GM21723 (cell line): ENCODE measurements around the gene MGAM2.

Source experiments
- ATAC-seq: cut with Tn5 transposase; IDR thresholded peaks from one replicate; pipeline ENCODE4 v1.9.1; 2021; ENCODE audit warnings: mild to moderate bottlenecking, moderate library complexity; ENCODE audit not compliant: unreplicated experiment

MGAM2 gene

DNA sequence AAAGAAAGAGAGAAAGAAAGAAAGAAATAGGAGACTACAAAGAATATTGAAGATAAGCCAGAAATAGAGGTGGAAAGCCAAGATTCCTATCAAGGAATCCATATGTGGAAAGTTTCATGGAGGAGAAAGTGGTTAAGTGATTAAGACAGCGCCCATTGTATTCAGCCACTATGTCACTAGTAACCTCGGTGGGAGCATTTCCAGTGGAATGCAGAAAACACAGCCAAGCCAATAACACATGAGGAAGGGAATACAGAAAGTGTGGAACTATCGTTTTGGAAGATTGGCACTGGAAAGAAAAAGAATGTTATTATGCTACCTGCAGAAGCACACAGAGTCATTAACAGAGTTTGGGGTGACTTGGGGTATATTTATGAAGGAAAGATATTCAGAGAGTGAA, 2.7 kb downstream of the MGAM2 start:
- ATAC-seq: no peak

DNA sequence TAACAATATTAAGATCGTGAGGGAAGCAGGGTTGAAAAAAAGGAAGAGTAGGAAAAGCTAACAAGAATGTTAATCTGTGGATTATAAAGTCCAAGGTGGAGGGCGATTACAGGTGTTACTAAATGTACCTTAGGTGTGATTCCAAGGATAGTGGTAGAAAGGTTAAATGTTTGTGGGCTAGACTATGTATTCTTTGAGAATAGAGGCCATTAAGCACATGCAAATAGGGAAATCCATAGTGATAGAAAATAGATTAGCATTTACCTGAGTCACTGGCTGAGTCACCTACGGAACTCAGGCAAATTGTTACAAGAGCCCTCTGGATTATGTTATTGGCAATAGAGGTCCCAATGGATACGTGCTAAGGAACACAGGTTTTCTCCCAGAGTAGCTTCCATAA, 9.0 kb downstream of the MGAM2 start:
- ATAC-seq: no peak

DNA sequence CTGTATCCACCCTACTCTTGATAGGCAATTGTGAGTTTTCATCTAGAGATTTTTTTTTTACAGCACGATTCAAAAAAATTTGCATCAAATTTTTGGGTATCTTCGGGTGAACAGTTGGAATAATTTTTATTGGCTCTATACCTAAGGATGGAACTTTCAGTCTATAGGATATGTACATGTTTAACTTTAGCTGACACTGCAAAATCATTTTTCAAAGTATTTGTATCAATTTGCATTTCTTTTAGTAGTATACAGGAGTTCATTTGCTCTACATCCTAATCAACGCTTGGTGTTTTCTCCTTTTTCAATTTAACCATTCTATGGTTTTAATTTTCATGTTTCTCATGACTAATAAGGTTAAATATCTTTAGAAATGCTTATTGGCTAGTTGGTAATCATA, 11.7 kb downstream of the MGAM2 start:
- ATAC-seq: no peak

DNA sequence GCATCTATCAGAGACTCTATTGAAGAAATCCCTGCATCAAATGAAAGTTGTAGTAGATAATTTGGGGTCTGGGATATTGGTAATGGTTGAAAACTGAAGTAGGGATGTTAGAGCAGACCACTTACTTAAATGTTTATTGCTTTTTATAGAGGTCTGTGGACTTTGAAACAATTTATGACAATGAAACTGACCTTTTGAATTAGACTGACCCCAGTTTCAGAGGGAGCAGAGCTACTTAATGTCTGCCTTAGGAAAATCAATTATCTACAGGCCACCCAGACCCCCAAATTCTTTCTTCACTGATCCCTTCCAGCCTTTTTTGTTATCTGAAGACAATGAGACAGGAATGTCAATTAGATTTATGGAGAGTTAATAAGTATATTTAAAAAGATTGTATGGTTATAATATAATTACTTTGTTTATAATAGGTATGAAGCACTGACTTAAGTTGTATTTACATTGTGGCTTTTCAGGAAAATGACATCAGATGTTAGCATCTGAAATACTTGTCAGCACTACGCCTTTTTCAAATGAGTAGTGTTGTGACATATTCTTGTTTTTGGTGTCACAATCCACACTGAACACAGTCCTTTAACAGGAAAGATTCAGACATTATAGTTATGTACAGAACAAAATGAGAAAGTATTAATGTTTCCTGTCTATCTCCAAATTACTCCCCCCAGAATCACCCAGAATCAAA, 13.9 kb downstream of the MGAM2 start:
- ATAC-seq: no peak

DNA sequence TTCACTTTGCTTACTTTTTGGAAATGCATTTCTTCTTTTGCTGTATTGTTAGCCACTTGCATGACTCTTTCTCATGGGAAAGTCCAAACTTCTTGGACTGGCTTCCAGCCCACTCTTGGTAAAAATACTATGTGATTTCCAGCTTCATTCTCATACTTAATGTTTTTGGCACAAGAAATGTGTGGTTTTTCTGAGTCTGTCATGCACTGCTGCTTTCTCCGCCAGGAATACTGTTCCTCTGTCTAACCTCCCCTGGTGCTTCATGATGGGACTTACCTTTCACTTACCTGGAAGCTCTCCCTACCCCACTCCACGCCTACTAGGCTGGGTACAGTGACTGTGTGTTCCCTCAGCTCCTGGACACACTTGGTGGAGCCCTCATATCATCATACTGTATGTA, 18.7 kb downstream of the MGAM2 start:
- no peak for ATAC-seq

DNA sequence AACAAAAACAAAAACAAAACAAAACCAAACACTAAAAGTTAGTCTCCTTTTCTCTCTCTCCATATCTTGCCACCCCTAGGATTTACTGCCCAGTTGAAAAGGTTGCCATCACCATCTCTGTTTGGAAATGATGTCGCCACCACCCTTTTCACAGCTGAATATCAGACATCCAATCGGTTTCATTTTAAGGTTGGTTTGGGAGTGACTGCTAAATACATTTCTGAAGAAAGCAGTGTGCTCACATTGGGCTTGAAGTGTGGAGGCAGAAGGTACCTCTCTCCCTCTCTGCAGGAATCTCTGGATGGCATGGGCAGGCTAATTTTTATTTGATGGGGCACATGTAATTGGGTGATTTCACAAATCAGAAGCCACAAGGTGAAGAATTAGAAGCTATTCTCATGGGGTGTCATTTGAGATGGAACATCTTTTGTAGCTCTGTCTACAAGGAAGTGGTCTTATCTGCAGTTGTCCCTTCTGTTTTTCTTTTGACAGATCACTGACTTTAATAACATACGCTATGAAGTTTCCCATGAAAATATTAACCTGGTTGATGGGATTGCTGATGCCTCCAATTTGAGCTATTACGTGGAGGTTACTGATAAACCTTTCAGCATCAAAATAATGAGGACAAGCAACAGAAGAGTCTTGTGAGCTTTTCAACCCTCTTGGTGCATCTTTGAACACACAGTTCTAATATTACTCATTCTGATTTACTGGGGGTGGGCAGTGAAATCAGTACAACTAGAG, 20.1 kb downstream of the MGAM2 start:
- no peak for ATAC-seq

DNA sequence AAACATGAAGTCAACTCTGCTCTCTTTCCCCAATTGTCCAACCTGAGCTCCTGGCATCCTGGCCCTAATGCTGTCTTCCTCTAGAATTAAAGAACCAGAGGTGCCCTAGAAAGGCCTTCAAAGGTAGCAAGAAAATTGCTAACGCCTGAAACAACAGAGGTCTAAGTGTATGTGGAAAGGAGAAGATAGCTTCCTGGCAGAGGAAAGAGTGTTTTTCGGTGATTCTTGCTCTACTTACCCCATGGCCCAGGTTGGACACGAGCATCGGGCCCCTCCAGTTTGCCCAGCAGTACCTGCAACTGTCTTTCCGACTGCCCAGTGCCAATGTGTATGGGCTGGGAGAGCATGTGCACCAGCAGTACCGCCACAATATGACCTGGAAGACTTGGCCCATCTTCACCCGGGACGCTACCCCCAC, 22.2 kb downstream of the MGAM2 start:
- no peak for ATAC-seq

DNA sequence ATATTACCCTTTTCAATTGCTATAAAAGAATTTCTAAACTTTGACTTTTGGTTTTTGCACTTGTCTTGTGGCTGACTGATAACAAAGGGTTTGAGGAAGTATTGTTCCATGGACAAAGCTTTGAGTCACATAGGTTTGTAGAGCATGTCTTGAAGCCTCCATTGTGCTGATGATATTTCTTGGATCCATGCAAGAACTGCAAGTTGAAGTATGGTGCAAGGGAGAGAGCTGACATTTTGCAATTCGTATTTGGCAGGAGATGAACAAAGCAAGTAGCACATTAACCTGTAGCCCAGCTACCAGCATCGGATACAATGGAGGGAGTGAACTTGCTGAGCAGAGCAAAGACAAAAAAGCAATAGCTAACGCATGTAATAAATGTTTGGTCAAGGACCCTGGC, 23.4 kb downstream of the MGAM2 start:
- no peak for ATAC-seq

DNA sequence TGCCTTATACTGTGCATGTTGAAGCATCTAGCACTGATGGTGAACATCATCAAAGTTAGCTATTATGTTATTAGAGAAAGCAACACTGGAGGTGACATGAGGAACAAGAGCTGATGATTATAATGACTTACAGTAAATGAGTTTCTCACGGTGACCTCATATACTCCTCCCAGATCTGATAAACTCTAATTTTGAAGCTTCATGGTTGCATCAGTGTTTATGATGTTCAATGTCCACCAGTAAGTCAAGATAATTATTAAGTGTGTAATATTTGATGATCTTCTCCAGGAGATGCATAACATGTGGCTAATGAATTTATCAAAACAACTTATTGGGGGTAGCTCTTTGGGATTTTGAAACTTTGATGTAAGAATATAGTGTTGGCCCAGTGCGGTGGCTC, 27.5 kb downstream of the MGAM2 start:
- ATAC-seq: no peak

DNA sequence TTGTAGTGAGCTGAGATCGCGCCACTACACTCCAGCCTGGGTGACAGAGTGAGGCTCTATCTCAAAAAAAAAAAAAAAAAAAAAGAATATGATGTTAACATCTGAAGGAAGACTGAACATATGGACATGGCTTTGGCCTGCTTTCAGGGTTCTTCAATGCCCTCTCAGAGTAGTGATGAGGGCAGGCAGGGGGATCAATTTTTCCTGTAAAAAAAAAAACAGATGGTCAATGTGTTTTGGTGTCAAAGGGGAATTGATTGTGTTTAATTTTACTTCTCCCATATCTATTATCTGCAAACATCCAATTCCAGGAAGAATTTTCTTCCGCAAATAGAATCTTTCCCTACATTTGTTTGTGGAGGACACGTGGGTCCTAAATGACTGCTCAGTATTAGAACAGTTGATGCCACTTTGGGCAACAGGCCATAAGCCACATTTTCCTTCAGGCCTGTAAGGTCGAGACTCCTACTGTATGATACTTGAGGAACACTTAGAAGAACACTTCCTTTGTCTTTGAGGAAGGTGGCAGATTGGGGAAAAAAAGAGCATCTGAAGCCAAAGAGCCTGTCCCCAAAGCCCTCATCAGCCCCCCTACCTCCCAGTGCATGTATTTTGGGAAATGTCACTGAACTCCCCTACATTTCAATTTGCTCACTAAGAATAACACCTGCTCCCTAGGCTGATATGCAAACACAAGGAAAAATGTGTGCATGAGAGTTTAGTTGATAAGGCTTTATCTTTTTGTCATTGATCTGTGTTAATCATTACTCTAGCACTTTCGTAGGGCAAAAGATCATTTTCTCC, 28.3 kb downstream of the MGAM2 start:
- ATAC-seq: no peak

DNA sequence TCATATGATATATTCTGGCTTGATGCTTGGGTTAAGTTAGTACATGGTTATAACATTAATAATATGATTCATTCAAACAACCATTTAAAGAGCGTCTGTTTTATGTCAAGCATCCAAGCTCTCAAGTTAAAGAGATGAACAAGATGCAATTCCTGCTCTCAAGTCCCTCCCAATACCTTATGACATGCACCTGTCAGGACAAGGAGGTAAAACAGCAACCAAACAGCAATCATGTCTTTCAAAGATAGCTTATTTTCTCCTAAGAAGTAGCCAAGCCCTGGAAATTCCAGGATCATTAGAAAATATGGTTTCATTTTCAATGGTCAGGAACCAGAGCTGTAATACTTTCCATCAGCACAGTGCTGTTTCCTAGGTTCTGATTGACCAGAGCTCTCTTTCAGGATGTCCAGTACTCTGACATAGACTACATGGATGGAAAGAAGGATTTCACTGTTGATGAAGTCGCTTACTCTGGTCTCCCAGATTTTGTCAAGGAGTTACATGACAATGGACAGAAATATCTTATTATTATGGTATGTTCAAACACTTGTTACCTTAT, 29.0 kb downstream of the MGAM2 start:
- ATAC-seq: no peak

DNA sequence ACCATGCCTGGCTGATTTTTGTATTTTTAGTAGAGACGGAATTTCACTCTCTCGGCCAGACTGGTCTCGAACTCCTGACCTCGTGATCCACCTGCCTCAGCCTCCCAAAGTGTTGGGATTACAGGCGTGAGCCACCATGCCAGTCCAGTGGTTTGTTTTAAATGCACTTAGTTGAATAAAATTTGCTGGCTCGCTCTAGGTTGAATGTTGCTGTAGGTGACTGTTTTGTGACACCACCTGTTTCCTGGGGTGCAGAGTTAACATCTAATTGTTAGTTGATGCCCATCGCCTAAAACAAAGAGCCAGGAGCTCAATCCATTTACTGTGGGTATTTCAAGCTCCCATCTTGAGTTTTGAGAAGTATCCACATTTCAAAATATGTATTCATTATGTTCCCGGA, 31.2 kb downstream of the MGAM2 start:
- no peak for ATAC-seq

DNA sequence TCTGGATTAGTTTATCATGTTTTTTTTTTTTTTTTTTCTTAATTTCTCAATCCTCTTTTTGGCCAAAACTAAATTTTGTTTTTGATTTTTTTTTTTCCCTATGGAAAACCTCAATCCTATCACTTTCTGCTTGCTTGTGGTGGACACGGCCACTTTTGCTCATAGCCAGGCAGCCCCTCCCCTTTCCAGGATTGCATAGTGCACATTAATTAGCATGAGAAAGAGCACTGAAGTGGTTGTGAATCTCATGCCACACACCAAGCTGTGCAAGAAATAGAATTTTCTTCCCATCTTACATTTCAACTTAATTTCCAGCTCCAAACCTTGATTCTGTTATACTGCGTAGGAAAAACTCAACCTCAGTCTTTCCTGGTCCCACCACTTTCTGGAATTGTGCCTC, 34.6 kb downstream of the MGAM2 start:
- no peak for ATAC-seq

DNA sequence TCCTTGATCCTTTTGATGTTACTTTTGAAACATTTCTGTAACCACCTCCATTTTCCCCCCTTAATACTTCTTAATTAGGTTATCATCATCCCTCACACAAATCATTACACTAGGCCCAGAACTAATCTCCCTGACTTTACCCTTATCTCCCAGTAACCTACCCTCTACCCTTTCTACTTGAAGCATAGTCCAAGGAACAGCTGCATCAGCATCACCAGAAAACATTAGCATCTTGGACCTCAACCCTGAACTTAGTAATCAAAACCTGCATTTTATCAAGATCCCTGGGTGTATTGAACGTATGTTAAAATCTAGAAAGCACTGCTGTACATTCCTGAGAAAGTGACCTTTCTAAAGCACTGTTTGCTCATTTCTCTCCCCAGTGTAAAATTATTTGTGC, 38.8 kb downstream of the MGAM2 start:
- ATAC-seq: no peak

DNA sequence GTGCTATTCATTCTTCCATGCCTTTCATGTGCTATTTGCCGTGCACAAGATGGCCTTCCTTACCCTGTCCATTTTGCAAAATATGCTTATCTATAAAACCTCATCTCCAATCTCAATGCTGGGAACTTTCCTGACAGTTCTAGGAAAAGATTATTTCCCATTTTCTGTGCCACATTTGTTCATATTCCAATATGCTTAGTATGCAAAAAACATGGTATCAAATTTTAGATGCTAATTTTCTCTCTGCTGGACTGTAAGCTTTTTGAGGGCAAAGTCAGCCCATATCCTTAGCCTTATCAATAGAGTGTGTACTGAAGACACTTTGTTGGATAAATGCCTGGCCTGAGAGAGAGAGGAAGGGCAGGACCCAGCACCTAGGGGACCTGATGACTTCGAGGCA, 39.4 kb downstream of the MGAM2 start:
- no peak for ATAC-seq

DNA sequence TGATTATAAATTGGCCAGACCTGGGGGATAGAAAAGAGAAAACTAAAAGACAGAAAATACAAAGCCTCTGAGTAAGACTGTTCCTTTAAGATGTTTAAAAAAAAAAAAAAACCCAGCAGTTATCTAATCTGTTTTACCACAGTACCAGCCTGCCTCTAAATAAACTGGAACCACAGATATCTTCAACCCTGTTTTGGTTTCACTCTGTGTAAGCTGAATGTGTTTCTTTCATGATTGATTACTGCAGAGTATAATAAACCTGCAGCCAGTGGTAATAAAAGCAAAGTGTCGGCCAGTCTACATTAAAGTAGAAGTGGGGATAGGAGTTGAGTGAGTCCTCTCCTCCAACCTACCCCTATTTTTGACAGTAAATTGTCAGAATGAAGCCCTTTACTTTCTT, 40.6 kb downstream of the MGAM2 start:
- peak; percentile 64 for ATAC-seq

DNA sequence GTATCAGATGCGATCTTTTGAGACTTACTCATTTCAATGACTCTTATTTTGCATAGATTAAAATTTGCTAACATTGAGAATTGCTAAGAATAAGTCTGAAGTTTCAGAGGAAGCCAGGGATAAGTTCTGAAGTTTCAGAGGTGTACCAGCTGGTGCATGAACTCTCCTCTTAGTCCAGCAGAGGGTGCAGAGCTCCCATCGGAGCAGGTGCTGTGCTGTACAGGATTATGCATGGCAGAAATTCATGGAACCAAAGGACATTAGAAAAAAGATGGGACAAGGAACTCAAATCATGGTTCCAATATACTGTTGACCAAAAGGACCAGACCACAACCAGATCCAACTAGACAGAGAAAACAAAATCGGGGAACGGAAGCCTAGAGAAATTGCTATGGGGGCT, 41.9 kb downstream of the MGAM2 start:
- ATAC-seq: peak; percentile 78

DNA sequence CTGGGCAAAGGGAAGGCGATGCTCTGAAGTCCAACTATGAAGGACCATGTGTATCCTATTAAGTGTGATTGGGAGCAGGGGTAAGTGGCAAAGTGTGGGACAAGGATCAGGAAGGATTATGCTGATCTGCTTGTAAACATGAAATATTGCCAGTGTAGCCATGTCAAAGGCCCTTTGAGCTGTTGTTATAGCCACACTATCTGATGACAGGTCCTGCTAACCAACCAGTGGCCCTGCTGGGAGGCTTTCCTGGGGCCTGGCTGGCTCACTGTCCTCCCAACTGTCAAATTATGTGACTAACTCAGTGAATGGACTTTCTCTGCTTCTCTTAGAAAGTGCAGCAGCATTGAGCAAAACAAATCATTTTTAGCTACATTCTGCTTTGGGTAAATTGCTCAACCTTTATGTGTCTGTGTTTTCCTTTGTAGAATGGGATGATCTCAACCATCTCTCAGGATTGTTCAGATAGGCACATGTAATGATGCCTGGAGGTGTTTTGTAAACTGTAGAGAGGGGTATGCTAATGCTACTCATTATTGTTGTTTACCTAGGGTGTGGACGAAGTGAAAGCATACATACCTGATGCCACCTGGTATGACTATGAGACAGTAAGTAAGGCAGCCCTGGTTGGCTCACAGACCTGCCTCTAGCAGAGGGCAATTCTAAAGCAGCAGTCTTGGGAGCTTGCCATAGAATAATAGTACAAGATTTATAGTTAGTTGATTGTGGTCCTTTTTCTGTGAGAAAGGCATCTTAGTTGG, 47.4 kb downstream of the MGAM2 start:
- no peak for ATAC-seq

DNA sequence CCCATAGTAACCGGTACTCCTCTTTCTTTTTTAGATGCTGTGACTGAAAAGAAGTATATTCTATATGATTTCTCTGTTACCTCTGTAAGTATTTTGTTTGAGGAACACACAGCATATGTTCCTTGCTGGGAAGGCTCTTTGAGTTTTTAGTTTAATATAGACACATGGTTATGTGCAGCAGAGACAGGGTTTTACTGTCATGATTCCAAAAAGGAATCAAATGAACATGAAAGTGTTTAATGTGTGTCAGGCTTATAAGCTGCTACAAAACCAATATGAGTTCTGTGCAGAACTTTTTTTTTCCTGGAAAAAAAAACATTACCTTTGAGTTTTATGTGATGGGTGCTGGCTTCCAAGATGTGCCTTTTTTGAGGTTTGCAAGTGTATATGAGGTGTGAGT, 50.4 kb downstream of the MGAM2 start:
- no peak for ATAC-seq

DNA sequence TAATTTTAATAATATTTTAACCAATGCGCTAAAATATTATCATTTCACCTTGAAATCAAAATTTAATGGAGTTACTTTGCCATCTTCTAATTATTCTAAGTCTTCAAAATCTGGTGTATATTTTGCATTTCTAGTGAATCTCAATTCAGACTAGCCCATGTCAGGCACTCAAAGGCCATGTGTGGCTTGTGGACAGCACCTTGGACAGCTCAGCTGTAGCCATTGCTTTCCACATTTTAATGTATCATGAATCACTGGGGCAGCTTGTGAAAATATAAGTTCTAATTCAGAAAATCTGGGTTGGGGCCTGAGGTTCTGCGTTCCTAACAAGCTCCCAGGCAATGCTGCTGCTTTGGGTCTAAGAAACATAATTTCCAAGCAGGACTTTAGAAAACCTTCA, 57.2 kb downstream of the MGAM2 start:
- no peak for ATAC-seq

DNA sequence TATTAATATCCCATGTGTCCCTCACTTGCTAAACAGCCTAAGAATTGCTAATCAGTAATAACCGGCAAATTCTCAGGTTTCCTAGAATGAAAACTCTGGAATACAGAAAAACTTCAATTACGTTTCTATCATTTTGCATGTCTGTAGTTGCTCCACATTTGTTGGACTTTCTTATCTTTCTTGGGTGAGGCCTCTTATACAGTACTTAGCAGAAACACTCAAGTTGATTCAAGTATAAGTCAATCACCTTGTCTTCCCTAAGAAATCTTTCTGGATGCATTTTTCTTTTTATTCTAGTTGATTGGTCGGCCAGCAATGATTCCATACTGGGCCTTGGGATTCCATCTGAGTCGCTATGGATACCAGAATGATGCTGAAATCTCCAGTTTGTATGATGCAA, 61.4 kb downstream of the MGAM2 start:
- no peak for ATAC-seq
